Measurements from ENCODE around the gene ELAPOR1. TPM values are rescaled to one million over a fixed set of nuclear protein-coding genes. Genes with fewer than 3 reads are reported as not detected.
A peak's percentile ranks its signal among the peaks of the same experiment; 100 is the strongest.

Gene ELAPOR1
- total and polyA plus RNA-seq, 9 of the 15 experiments (the other 6 are each of a cell fraction or from before 2014, with no cell fraction given) = 0.07 to 1.2 (median 0.18) TPM

DNA sequence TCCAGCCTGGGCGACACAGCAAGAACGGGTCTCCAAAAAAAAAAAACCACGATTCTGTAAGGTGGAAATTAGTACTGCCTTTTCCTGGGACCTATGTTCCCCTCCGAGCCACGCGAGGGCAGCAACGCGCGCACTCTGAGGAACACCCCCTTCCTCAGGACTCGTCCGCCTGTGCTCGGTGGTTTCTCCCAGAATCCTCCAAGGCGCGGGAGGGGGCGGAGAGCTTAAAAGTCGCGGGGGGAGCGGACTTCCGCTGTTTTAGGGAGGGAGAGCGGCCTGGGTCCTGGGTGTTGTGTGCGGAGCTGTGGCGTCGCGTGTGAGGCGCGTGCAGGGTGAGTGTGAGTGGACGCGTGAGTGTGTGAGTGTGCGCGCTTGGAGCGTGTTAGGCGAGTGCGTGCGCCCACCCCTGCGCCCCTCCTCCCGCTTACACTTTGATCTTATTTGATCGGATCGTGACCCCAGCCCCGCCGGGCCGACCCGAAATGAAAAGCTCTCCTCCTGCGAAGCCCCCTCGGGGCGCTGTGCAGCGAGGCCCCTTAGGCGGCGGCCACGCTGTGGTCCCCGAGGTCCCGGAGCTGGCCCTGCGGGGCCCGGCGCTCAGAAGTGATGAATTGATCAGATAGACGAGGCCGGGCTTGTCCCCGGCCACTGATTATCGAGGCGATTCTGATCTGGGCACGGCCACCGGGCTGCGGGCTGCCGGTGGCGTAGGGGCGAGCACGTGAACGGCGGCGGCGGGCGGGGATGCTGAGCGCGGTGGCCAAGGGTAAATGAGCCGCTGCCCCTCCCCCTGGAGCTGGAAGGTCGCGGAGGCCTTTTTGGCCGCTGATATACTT lies 13.8 kb upstream of the ELAPOR1 start (continued):
- TF ChIP-seq RBM15 (IDR thresholded peaks at IDR 0.05; ENCODE audit: insufficient read depth, low read length) (0 out of 2 replicates have a peak, but pooled peaks have one; percentile 92), ZNF785 (CRISPR knock-in tag; IDR thresholded peaks at IDR 0.05) (no peak), HCFC1 (IDR thresholded peaks at IDR 0.05; ENCODE audit: low read depth, low read length) (peak; percentile 82), MTA3 (IDR thresholded peaks at IDR 0.05; ENCODE audit: borderline replicate concordance) (peak; percentile 99), NFE2 (IDR thresholded peaks at IDR 0.05; ENCODE audit: low read depth) (0 out of 2 replicates have a peak, but pooled peaks have one; percentile 15), IFI16 (CRISPR knock-in tag; IDR thresholded peaks at IDR 0.05) (no peak), FOS (IDR thresholded peaks at IDR 0.05; ENCODE audit: extremely low read depth, insufficient read length) (no peak), CCAR2 (IDR thresholded peaks at IDR 0.05; ENCODE audit: low read depth, low read length) (no peak)
- TF ChIP-seq, protein P1, sequence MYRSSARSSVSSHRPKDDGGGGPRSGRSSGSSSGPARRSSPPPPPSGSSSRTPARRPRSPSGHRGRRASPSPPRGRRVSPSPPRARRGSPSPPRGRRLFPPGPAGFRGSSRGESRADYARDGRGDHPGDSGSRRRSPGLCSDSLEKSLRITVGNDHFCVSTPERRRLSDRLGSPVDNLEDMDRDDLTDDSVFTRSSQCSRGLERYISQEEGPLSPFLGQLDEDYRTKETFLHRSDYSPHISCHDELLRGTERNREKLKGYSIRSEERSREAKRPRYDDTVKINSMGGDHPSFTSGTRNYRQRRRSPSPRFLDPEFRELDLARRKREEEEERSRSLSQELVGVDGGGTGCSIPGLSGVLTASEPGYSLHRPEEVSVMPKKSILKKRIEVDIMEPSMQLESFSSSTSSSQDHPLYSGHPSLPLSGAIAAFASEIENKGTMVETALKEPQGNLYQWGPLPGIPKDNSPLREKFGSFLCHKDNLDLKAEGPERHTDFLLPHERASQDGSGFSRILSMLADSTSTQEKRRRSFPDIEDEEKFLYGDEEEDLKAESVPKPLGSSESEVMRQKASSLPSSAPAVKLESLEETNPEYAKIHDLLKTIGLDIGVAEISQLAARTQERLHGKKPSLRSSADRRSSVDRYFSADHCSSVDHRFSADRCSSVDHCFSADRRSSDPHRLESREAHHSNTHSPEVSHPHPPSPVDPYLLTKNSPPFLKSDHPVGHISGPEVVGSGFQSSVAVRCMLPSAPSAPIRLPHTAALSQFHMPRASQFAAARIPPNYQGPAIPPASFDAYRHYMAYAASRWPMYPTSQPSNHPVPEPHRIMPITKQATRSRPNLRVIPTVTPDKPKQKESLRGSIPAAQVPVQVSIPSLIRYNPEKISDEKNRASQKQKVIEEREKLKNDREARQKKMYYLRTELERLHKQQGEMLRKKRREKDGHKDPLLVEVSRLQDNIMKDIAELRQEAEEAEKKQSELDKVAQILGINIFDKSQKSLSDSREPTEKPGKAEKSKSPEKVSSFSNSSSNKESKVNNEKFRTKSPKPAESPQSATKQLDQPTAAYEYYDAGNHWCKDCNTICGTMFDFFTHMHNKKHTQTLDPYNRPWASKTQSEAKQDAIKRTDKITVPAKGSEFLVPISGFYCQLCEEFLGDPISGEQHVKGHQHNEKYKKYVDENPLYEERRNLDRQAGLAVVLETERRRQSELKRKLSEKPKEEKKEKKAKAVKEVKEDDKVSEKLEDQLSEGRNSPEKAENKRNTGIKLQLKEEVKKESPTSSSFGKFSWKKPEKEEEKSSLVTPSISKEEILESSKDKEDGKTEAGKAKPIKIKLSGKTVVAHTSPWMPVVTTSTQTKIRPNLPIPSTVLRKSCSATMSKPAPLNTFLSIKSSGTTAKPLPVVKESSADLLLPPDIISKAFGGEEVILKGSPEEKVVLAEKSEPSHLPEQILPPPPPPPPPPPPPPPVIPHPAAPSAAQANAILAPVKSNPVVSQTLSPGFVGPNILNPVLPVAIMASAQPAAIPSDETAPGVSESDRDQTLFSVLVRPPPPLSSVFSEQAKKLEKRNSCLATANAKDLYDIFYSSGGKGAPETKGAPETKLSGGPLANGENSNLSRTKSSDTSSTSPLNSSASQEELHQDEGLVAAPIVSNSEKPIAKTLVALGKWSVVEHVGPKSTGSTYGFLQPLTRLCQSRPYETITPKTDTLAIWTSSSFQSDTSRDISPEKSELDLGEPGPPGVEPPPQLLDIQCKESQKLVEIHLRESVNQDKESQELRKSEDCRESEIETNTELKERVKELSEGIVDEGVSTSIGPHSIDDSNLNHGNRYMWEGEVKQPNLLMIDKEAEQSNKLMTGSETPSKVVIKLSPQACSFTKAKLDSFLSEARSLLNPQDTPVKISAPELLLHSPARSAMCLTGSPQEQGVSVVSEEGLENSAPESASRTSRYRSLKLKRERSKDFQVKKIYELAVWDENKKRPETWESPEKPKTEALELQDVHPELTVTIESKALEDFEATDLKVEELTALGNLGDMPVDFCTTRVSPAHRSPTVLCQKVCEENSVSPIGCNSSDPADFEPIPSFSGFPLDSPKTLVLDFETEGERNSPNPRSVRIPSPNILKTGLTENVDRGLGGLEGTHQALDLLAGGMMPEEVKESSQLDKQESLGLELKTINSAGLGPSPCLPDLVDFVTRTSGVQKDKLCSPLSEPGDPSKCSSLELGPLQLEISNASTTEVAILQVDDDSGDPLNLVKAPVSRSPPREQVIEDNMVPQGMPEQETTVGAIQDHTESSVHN (IDR thresholded peaks at IDR 0.05; ENCODE audit: borderline replicate concordance in 1 of 2, low read depth in 1 of 2) = peak in 1 of 2 experiments; percentile 80; a peak in 2 of 4 replicates
- TF ChIP-seq, protein P2, sequence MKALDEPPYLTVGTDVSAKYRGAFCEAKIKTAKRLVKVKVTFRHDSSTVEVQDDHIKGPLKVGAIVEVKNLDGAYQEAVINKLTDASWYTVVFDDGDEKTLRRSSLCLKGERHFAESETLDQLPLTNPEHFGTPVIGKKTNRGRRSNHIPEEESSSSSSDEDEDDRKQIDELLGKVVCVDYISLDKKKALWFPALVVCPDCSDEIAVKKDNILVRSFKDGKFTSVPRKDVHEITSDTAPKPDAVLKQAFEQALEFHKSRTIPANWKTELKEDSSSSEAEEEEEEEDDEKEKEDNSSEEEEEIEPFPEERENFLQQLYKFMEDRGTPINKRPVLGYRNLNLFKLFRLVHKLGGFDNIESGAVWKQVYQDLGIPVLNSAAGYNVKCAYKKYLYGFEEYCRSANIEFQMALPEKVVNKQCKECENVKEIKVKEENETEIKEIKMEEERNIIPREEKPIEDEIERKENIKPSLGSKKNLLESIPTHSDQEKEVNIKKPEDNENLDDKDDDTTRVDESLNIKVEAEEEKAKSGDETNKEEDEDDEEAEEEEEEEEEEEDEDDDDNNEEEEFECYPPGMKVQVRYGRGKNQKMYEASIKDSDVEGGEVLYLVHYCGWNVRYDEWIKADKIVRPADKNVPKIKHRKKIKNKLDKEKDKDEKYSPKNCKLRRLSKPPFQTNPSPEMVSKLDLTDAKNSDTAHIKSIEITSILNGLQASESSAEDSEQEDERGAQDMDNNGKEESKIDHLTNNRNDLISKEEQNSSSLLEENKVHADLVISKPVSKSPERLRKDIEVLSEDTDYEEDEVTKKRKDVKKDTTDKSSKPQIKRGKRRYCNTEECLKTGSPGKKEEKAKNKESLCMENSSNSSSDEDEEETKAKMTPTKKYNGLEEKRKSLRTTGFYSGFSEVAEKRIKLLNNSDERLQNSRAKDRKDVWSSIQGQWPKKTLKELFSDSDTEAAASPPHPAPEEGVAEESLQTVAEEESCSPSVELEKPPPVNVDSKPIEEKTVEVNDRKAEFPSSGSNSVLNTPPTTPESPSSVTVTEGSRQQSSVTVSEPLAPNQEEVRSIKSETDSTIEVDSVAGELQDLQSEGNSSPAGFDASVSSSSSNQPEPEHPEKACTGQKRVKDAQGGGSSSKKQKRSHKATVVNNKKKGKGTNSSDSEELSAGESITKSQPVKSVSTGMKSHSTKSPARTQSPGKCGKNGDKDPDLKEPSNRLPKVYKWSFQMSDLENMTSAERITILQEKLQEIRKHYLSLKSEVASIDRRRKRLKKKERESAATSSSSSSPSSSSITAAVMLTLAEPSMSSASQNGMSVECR (CRISPR knock-in tag; IDR thresholded peaks at IDR 0.05) = peak; percentile 96

Measured in K562 (cell line).